ENCODE measurements around the gene HOXA13.

HOXA13 gene

GRCh38 chr7:27150568-27151340, 49.1 kb downstream of the HOXA13 start:
- H3K4me3 ChIP-seq (ENCODE audit: low read depth, low read length), result peak overlapping the region; percentile 69
- in situ Hi-C loops (cut with HindIII; ENCODE audit: low sequenced_read_pairs), result loop anchor here (25.0 kb wide), 1 partner anchor 763 kb away; no protein-coding TSS in a partner anchor
- TF ChIP-seq, protein P1, sequence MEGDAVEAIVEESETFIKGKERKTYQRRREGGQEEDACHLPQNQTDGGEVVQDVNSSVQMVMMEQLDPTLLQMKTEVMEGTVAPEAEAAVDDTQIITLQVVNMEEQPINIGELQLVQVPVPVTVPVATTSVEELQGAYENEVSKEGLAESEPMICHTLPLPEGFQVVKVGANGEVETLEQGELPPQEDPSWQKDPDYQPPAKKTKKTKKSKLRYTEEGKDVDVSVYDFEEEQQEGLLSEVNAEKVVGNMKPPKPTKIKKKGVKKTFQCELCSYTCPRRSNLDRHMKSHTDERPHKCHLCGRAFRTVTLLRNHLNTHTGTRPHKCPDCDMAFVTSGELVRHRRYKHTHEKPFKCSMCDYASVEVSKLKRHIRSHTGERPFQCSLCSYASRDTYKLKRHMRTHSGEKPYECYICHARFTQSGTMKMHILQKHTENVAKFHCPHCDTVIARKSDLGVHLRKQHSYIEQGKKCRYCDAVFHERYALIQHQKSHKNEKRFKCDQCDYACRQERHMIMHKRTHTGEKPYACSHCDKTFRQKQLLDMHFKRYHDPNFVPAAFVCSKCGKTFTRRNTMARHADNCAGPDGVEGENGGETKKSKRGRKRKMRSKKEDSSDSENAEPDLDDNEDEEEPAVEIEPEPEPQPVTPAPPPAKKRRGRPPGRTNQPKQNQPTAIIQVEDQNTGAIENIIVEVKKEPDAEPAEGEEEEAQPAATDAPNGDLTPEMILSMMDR (IDR thresholded peaks at IDR 0.05; ENCODE audit: low read depth, low read length), result peak; percentile 70
- peak; percentile 88 for DNase-seq (ENCODE audit: low read depth, low spot score)

DNA sequence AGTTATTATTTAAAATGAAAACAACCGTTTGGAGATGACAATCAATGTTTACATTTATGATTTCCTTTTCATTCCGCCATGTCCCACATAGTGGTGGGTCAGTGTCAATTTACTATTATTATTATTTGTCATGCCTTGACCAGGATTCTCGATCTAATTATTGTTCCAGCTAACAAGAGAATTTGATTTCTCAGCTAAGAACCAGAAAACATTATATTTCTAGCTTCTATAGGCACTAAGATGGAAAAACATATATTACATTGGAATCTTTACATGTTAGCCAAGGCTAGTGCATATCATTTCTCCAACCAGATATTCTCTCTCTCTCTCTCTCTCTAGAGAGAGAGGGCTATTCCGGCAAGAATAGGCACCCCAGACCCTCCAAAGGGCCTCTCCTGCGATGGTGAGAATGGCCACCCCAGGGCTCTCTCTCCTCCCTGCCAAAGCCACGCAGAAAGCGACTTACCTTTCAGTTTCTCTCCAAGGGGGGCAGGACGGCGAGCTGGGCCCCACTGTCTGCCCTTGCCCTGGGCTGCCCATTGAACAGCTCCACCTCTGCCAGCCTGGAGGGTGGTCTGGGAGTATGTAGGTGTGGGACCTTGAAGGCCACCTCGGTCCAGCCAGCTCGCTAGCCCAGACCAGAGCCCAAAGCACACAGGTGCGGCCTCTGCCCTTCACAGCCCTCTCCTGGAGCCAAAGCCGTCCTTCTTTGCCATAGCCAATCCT, 49.9 kb downstream of the HOXA13 start:
- DNase-seq (ENCODE audit: low read depth, low spot score), result no peak
- TF ChIP-seq, protein P1 (IDR thresholded peaks at IDR 0.05; ENCODE audit: low read depth, low read length), result no peak
- in situ Hi-C loops (cut with HindIII; ENCODE audit: low sequenced_read_pairs), result loop anchor here (25.0 kb wide), 1 partner anchor 763 kb away; no protein-coding TSS in a partner anchor
- peak overlapping the region; percentile 69 for H3K4me3 ChIP-seq (ENCODE audit: low read depth, low read length)

- peak overlapping the region; percentile 69 for H3K4me3 ChIP-seq (ENCODE audit: low read depth, low read length)
- no peak for DNase-seq (ENCODE audit: low read depth, low spot score)
- TF ChIP-seq, protein P1 (IDR thresholded peaks at IDR 0.05; ENCODE audit: low read depth, low read length), result no peak
- in situ Hi-C loops (cut with HindIII; ENCODE audit: low sequenced_read_pairs), result no loop called here
Measured at GRCh38 chr7:27148756-27149641, 50.9 kb downstream of the HOXA13 start.

- TF ChIP-seq, protein P1 (IDR thresholded peaks at IDR 0.05; ENCODE audit: low read depth, low read length), result no peak
- DNase-seq (ENCODE audit: low read depth, low spot score), result peak; percentile 66
- peak overlapping the region; percentile 69 for H3K4me3 ChIP-seq (ENCODE audit: low read depth, low read length)
- in situ Hi-C loops (cut with HindIII; ENCODE audit: low sequenced_read_pairs), result no loop called here
Measured at GRCh38 chr7:27148031-27148755, 51.7 kb downstream of the HOXA13 start.

GRCh38 chr7:27147199-27148030, 52.5 kb downstream of the HOXA13 start, which contains the start of gene HOXA6:
TSS of gene HOXA6 (minus strand) at chr7:27147774. CDS start at chr7:27147749, 25 bp downstream.
- in situ Hi-C loops (cut with HindIII; ENCODE audit: low sequenced_read_pairs), result no loop called here
- DNase-seq (ENCODE audit: low read depth, low spot score), result peak; percentile 63
- TF ChIP-seq, protein P1 (IDR thresholded peaks at IDR 0.05; ENCODE audit: low read depth, low read length), result no peak
- H3K4me3 ChIP-seq (ENCODE audit: low read depth, low read length), result peak within 1 kb of the TSS; percentile 69
